Thymus (tissue), 11 donors: ENCODE data around the gene CSMD2. TPM values are rescaled to one million over a fixed set of nuclear protein-coding genes. Genes with fewer than 3 reads are reported as not detected.

Source experiments
- DNase-seq, 9 donors: peaks; one replicate each; pipeline ENCODE4 v3.0.0-alpha.2; 2013; ENCODE audit warnings: low spot score in 9 of 9, low read depth in 6 of 9, missing footprints in 1 of 9
- H3K27ac ChIP-seq, 2 donors: one replicate each; pipeline ENCODE4 v1.5.1; 2013; ENCODE audit warnings: control low read depth in 1 of 2, low read depth in 1 of 2, low read length in 1 of 2, mild to moderate bottlenecking in 1 of 2, moderate library complexity in 1 of 2
- H3K27me3 ChIP-seq, 2 donors: one replicate each; pipeline ENCODE4 v1.5.1; 2013; ENCODE audit warnings: low read length in 1 of 2; ENCODE audit not compliant: control insufficient read depth in 2 of 2, insufficient read depth in 1 of 2
- H3K36me3 ChIP-seq, 2 donors: one replicate each; pipeline ENCODE4 v1.5.1; 2013; ENCODE audit warnings: low read length in 1 of 2, mild to moderate bottlenecking in 1 of 2, moderate library complexity in 1 of 2; ENCODE audit not compliant: control insufficient read depth in 2 of 2, insufficient read depth in 2 of 2
- H3K4me1 ChIP-seq, 2 donors: one replicate each; pipeline ENCODE4 v1.5.1; 2013; ENCODE audit warnings: low read length in 2 of 2; ENCODE audit not compliant: control insufficient read depth in 2 of 2, insufficient read depth in 2 of 2
- H3K4me3 ChIP-seq, 2 donors: one replicate each; pipeline ENCODE4 v1.5.1; 2013; ENCODE audit warnings: low read length in 2 of 2, control low read depth in 1 of 2, mild to moderate bottlenecking in 1 of 2
- H3K9me3 ChIP-seq, 2 donors: one replicate each; pipeline ENCODE4 v1.5.1; 2013; ENCODE audit warnings: low read length in 1 of 2, mild to moderate bottlenecking in 1 of 2; ENCODE audit not compliant: control insufficient read depth in 2 of 2, insufficient read depth in 1 of 2
- WGBS: extraction: QIAGEN DNeasy Blood & Tissue Kit; methylation state at CpG from one replicate; pipeline ENCODE4 v1.1.7; 2013; 5-methylcytosine and 5-hydroxymethylcytosine counted together
- polyA plus RNA-seq: library from polyadenylated mRNA; stranded (reverse); fragments of 200-250 nt; gene quantifications from one replicate; pipeline ENCODE4 v1.2.3, GENCODE V29; 2013
- total RNA-seq: library from RNA; stranded (reverse); fragments of 120-200 nt; gene quantifications from one replicate; pipeline ENCODE4 v1.2.4, GENCODE V29; 2013
- donor health status: healthy.

Gene CSMD2
- total and polyA plus RNA-seq, 2 donors: 0.14 TPM

DNA sequence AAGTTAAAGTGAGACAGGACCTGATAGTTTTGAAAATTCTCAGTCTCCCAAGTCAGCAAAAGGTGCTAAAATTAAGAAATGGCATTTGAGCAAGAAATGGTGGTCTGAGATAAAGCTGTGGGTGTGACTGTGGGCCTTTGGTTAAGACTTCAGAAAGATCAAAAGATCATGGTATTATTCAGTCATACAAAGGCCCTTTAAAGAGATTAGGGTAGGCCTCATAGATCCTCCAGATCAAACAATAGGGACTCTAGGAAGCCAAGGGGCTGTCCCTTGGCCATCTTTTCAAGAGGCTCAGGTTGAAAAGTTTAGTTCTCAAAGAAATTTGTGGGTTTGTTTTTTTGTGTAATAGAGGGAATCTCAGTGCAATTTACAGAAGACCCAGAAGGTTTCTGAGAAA is 292.8 kb downstream of the CSMD2 start:
- H3K27ac ChIP-seq: no peak overlapping the region
- no peak for DNase-seq
- no peaks in the 10 kb centered on the region for H3K27me3 ChIP-seq
- H3K36me3 ChIP-seq: no peaks in the 10 kb centered on the region
- no peak overlapping the region for H3K4me3 ChIP-seq
- H3K9me3 ChIP-seq: no peaks in the 10 kb centered on the region
- H3K4me1 ChIP-seq: no peaks in the 10 kb centered on the region

DNA sequence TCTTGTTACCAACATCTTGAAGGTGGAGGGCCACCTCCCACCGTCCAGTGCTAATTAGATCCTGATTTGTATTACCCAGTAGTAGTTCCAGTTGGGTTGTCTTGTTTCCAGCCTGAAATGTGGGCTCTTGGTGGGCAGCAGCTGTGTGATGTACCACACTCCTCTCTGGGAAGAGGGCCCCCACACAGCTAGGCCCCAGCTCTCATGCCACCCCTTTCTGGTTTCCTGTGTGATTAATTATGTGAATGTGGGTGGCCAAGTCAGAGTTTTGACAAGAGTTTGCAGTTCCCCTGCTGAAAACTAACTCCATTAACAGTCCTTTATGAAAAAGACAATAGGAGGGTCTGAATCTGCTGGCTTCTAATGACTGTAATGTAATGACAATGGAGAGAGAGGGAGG is 297.3 kb downstream of the CSMD2 start:
- no peak for DNase-seq
- Histone ChIP-seq H3K36me3 (no peaks in the 10 kb centered on the region), H3K27ac (no peak overlapping the region), H3K4me3 (no peak overlapping the region), H3K27me3 (no peaks in the 10 kb centered on the region), H3K4me1 (no peaks in the 10 kb centered on the region), H3K9me3 (no peaks in the 10 kb centered on the region)
- 83% methylated on average over 1 of the region's 1 CpG for WGBS

DNA sequence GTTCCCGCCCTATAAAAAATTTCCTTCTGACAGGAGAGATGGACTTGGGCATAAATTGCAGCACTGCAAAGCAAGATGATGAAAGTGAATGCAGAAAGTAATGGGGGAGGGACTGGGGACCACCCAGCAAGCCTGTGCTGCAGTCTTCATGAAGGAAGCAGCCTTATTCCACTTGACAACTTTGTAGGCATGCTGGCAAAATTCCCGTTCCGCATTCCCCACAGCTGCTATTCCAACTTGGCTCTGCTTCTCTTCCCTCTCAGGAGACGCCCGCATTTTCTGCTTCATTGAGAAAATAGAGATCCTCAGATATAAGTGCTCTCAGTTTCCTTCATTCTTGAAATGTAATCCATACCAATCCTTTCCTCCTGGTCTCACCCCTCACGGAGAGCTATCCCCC is 298.7 kb downstream of the CSMD2 start:
- no peaks in the 10 kb centered on the region for H3K4me1 ChIP-seq
- H3K27ac ChIP-seq: no peak overlapping the region
- DNase-seq: no peak
- no peak overlapping the region for H3K4me3 ChIP-seq
- no peaks in the 10 kb centered on the region for H3K27me3 ChIP-seq
- 84% methylated on average over 6 of the region's 6 CpGs for WGBS
- no peaks in the 10 kb centered on the region for H3K36me3 ChIP-seq
- no peaks in the 10 kb centered on the region for H3K9me3 ChIP-seq

- no peaks in the 10 kb centered on the region for H3K9me3 ChIP-seq
- H3K4me3 ChIP-seq: no peak overlapping the region
- no peaks in the 10 kb centered on the region for H3K27me3 ChIP-seq
- H3K36me3 ChIP-seq: no peaks in the 10 kb centered on the region
- no peaks in the 10 kb centered on the region for H3K4me1 ChIP-seq
- H3K27ac ChIP-seq: no peak overlapping the region
- no peak for DNase-seq
- 71% methylated on average over 14 of the region's 14 CpGs for WGBS
Observed at GRCh38 chr1:33864460-33865389, 300.3 kb downstream of the CSMD2 start.

DNA sequence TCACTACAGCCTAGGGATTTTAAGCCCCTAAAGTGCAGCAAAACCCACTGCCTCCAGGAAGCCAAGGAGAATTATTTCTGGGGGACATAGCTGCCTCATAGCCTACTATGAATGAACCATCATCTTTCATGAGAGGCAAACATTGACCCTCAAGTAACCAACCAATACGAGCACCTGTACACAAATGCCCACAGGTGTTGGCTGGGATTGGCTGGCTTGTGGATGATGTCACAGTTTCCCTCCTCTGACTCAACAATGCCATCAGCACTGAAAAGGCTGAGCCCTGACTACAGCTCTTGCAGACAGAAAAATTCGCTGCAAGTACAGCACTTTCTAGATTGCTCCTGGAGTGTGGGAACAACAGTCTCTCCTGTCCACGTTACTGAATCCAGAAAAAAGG is 301.3 kb downstream of the CSMD2 start, which contains the start of gene HMGB4:
Gene HMGB4 (plus strand): TSS at position 301 of the 400 bp plus-strand sequence. CDS start 113 bp downstream, outside the sequence.
- Histone ChIP-seq H3K27me3 (no peaks in the 10 kb centered on the region), H3K4me3 (no peak within 1 kb of the TSS), H3K4me1 (no peaks in the 10 kb centered on the region), H3K36me3 (no peaks in the 10 kb centered on the region), H3K27ac (no peak within 1 kb of the TSS), H3K9me3 (no peaks in the 10 kb centered on the region)
- DNase-seq: no peak
- WGBS: 89% methylated on average over 3 of the region's 3 CpGs

- DNase-seq: no peak
Observed at GRCh38 chr1:33860671-33861070, 304.4 kb downstream of the CSMD2 start.

GRCh38 chr1:33854091-33854490 is 310.9 kb downstream of the CSMD2 start:
- no peaks in the 10 kb centered on the region for H3K9me3 ChIP-seq
- WGBS: 89% methylated on average over 5 of the region's 5 CpGs

More at GRCh38 chr1:33860671-33861070, 304.4 kb downstream of the CSMD2 start:
- no peaks in the 10 kb centered on the region for H3K27me3 ChIP-seq
- H3K4me3 ChIP-seq: no peak overlapping the region
- no peaks in the 10 kb centered on the region for H3K4me1 ChIP-seq
- no peaks in the 10 kb centered on the region for H3K9me3 ChIP-seq
- 90% methylated on average over 2 of the region's 2 CpGs for WGBS
- no peaks in the 10 kb centered on the region for H3K36me3 ChIP-seq
- H3K27ac ChIP-seq: no peak overlapping the region

GRCh38 chr1:33853431-33853830 is 311.6 kb downstream of the CSMD2 start:
- WGBS: 86% methylated on average over 1 of the region's 1 CpG
- no peak overlapping the region for H3K27ac ChIP-seq
- no peak overlapping the region for H3K4me3 ChIP-seq
- no peaks in the 10 kb centered on the region for H3K27me3 ChIP-seq
- no peaks in the 10 kb centered on the region for H3K4me1 ChIP-seq
- DNase-seq: no peak
- no peaks in the 10 kb centered on the region for H3K9me3 ChIP-seq
- no peaks in the 10 kb centered on the region for H3K36me3 ChIP-seq

More at GRCh38 chr1:33854091-33854490, 310.9 kb downstream of the CSMD2 start:
- no peaks in the 10 kb centered on the region for H3K27me3 ChIP-seq
- H3K4me1 ChIP-seq: no peaks in the 10 kb centered on the region
- DNase-seq: no peak
- no peak overlapping the region for H3K27ac ChIP-seq
- no peak overlapping the region for H3K4me3 ChIP-seq
- H3K36me3 ChIP-seq: no peaks in the 10 kb centered on the region

DNA sequence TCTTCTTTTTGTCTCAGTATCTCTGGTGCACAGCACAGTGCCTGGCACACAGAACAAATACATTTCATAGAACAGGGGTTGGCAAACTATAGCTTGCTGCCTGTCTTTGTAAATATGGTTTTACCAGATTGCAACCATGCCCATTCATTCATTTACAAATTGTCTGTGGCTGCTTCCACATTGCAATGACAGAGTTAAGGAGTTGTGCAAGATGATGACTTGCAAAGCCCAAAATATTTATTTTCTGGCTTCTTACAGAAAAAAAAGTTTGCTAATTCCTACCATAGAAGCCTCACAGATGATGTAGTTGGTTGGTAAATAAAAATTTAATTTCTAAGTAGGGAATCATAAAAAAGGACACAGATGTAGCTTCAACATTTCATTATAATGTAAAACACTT is 312.3 kb downstream of the CSMD2 start:
- Histone ChIP-seq H3K27me3 (no peaks in the 10 kb centered on the region), H3K4me3 (no peak overlapping the region), H3K27ac (no peak overlapping the region)

More for the DNA sequence above, 312.3 kb downstream of the CSMD2 start:
- no peaks in the 10 kb centered on the region for H3K9me3 ChIP-seq
- no peak for DNase-seq
- no peaks in the 10 kb centered on the region for H3K4me1 ChIP-seq
- no peaks in the 10 kb centered on the region for H3K36me3 ChIP-seq
